IPS-18c (cell line): Measurements from ENCODE around the gene CDC42EP2.

ENCODE experiments used
- H3K4me3 ChIP-seq: 2 replicates; pipeline ENCODE4 v1.7.0; 2013; ENCODE audit warnings: low read depth, mild to moderate bottlenecking, low read length, moderate library complexity; ENCODE audit not compliant: insufficient read depth
- H3K9me3 ChIP-seq: one replicate; pipeline ENCODE4 v1.6.1; 2013; ENCODE audit warnings: mild to moderate bottlenecking, low read length, moderate library complexity; ENCODE audit not compliant: control insufficient read depth, insufficient read depth

CDC42EP2 gene

DNA sequence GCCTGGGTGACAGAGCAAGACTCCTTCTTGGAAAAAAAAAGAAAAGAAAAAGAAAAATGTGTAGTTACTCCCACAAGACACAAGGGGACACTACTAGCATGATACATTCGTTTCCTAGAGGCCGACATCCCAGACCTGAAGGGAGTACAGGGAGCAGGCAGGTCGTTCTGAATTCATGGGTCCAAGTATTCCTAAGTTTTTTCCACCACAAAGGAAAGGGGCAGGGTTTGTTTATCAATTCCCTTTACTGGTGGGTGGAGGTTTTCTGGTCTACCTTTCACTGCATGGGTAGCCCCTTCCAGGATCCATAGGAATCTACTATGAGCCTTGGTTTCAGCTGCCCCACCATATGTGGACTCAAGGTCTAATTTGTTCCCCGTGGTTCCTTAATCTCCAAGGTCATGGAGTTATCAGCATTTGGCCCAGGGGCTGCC lies 51.7 kb downstream of the CDC42EP2 start:
- Histone ChIP-seq H3K4me3 (no peak overlapping the region), H3K9me3 (no peaks in the 10 kb centered on the region)

DNA sequence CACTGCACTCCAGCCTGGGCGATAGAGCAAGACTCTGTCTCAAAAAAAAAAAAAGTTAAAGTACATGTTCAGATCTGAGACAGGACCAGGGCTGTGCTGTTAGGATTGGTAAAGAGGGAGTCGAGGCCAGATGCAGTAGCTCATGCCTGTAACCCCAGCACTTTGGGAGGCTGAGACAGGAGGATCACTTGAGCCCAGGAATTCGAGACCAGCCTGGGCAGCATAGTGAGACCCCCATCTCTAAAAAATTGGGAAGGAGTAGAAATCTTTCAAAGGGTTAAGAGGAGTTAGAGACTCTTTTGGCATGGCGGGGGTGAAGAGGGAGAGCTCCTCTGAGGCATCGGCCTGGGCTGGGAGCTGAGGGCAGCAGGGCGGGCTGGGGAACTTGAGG lies 56.0 kb downstream of the CDC42EP2 start:
- no peak overlapping the region for H3K4me3 ChIP-seq
- no peaks in the 10 kb centered on the region for H3K9me3 ChIP-seq
